ENCODE data around the gene ZBTB5.
"Not testable (repeated sequence)": the region's sequence is repeated elsewhere in the genome, so short reads cannot be mapped to it uniquely, and the experiment has no call there.

Gene ZBTB5

DNA sequence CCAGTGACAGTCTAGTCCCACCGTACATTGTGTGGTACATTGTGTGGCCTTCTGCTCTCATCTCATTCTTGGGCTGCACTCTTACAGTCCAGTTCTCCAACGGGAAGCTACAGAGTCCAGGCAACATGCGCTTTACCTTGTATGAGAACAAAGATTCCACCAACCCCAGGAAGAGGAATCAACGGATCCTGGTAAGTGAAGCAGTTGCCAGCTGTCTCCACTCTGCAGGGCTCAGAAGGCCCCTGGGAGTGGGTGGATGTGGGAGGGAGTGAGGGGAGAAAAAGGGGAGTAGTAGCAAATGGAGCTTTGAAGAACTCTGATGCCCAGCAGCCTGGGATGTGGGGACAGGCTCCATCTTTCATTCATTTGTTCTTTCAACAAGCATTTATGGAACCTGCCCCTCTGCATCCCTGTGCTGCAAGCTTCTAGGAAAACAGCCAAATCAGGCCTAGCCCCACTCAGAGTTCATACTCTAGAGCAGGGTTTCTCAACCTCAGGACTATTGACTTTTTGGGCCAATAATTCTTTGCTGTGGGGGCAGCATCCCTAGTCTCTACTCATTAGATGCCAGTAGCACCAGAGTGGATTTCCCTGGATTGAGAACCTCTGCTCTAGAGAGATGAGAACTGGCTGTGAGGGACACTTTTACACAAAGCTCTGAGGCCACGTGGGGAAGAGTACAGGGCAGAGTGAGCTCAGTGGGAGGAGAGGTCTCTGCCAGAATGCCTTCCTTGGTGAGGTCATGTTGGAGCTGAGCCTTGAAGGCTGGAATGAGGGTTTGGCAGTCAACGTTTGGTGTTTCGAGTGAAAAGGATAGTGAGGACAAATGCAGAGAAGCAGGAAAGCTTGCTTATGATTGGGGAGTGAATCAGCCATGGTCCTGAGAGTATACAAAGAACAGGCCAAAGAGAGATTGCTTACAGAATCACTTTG, 21.6 kb upstream of the ZBTB5 start:
- DNase-seq (ENCODE audit: low read depth): no peak

- DNase-seq (ENCODE audit: low read depth): no peak
Measured at GRCh38 chr9:37486256-37486615, 21.0 kb upstream of the ZBTB5 start.

DNA sequence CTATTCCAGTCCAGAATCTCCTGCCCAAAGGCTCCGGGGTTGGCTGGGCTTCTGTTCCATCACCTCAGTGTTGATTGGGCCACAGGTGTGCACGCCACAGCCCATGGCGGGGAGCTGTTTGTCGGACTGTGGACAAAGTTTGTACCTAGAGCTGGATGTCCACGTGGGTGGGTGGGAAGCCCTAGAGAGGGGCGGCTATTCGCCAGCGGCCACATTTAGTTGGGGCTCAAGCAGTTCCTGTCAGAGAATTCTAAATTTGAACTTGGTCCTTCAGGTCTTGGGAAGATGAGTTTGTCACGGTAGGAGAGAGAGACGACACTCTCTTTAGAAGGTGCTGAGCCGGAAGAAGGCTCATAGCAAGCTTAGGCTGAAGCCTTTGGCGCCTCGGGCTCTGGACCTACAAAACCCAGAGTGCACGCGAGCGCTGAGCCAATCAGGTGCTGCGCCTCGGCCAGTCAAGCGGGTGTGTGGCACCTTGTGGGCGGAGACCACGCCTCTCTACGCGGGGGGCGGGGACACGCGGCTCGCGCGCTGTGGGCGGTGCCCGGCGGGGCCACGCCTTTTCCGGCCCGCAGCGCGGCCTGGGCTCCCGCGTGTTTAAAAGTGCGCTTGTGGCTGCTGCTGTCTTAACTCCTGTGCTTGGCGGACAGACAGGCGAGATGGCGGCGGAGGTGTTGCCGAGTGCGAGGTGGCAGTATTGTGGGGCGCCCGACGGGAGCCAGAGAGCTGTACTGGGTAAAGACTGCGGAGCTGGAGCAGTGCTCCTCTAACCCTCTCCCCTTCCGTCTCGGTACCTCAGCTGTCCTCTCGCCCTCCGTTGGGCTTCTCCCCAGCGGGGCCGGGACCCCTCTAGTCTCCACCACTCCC, 20.4 kb upstream of the ZBTB5 start, which contains the start of gene POLR1E:
POLR1E (plus strand) TSS at position 560 of the 867 bp plus-strand sequence; CDS start at position 660, 100 bp downstream.
- DNase-seq (ENCODE audit: low read depth): peak; percentile 93

- no peak for DNase-seq (ENCODE audit: low read depth)
Measured at GRCh38 chr9:37480759-37481158, 15.5 kb upstream of the ZBTB5 start.

DNA sequence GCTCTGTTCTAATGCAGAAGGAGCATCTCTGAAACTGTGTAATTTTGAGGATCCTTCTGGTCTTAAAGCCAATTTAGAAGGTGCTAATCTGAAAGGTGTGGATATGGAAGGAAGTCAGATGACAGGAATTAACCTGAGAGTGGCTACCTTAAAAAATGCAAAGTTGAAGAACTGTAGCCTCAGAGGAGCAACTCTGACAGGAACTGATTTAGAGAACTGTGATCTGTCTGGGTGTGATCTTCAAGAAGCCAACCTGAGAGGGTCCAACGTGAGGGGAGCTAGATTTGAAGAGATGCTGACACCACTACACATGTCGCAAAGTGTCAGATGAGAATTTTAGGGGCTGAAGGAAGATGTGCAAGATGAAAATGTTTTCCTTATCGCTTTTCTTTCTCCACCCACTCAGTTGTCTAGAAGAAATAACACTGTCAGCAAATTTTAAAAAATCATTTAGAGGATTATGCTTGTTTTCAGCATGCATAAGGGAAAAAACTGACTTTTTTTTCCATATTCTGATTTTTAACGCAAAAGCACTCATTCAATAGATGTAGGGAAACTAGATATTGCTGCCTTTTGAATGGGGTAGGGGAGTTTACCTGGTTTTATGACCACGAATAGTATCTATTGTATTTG, 12.9 kb upstream of the ZBTB5 start:
- DNase-seq (ENCODE audit: low read depth): not testable (repeated sequence)

- DNase-seq (ENCODE audit: low read depth): not testable (repeated sequence)
Measured at GRCh38 chr9:37477443-37477842, 12.2 kb upstream of the ZBTB5 start.

GRCh38 chr9:37476930-37477329, 11.7 kb upstream of the ZBTB5 start:
- DNase-seq (ENCODE audit: low read depth): no peak

DNA sequence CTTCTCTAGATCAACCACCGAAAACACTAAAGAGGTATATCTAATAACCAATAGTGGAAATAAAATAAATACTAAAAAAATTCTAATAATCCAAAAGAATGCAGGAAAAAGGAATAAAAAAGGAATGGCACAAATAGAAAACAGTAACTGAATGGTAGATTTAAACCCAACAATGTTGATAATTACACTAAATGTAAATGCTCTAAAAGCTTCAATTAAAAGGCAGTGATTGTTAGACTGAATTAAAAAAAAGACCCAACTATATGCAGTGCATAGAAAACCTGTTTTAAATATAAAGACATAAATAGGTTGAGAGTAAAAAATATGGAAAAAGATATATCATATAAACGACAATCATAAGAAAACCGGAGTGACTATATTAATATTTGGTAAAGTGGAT, 9.2 kb upstream of the ZBTB5 start:
- no peak for DNase-seq (ENCODE audit: low read depth)

- DNase-seq (ENCODE audit: low read depth): not testable (repeated sequence)
Measured at GRCh38 chr9:37473982-37474381, 8.7 kb upstream of the ZBTB5 start.

DNA sequence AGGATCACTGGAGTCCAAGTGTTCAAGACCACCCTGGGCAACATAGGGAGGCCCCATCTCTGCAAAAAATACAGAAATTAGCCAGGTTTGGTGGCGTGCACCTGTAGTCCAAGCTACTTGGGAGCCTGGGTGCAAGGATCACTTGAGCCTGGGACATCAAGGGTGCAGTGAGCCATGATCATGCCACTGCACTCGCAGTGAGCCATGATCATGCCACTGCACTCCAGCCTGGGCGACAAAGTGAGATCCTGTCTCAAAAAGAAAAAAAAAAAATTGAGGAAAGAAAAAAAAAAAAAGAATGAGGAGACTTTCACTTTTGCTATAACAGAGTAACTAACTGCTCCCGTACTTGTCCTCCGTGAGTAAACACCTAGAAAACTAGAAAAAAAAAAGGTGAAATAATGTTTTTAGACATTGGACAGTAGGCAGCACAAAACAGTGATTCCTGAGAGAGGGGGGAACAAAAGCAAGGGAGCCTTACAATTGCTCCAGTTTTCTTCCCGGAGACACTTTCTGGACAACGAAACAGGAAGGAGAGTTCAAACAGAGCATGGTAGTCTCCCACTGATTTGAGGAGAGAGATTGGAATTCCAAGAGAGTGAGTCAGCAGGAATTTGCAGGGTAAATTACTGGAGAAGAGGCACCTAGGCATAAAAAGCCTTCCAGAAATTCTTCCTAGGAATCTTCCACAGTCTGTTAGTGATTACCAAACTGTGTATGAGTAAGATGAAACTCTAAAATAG, 6.9 kb upstream of the ZBTB5 start:
- no peak for DNase-seq (ENCODE audit: low read depth)

- no peak for DNase-seq (ENCODE audit: low read depth)
Measured at GRCh38 chr9:37468620-37469019, 3.4 kb upstream of the ZBTB5 start.

GRCh38 chr9:37467530-37467929, 2.3 kb upstream of the ZBTB5 start:
- not testable (repeated sequence) for DNase-seq (ENCODE audit: low read depth)

- peak; percentile 6 for DNase-seq (ENCODE audit: low read depth)
Measured at GRCh38 chr9:37466037-37466709, 923 bp upstream of the ZBTB5 start.

- peak; percentile 83 for DNase-seq (ENCODE audit: low read depth)
Measured at GRCh38 chr9:37464426-37465248, 613 bp downstream of the ZBTB5 start.

DNA sequence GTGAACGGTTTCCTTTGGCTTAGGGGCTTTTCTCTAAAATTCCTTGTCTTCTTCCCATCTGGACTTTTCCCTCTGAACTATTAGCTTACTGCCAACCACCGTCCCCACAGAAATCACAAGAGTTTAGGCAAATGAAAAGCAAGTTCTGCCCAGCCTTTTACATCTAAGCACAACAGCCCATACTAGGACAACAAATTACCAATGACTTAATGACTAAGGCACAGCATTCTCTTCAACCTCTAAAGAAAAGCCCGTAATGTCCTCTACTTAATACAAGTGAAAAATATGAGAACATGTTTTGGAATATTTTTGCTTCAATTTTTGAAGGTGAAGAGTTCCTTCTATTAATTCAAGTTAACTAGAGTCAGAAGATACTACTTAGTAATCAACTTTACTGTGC, 1.2 kb downstream of the ZBTB5 start:
- DNase-seq (ENCODE audit: low read depth): no peak

DNA sequence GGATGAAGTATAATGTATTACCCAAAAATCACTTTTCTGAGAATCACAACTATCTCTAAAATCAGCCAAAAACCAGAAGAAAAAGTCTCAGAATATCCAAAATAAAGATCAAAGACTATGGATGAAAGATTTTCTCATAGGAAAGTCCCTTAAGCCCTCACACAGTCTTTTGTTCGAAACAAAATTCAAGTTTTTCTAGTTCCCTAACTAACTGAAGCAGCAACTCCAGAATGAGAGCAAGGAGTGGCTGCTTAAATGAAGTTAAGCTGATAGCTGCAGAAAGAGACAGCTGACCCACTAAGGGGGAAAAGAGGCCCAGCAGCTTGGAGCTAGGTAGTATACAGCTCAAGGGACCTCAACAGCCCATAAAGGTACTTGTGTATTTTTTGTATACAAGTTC, 8.4 kb downstream of the ZBTB5 start:
- no peak for DNase-seq (ENCODE audit: low read depth)

- no peak for DNase-seq (ENCODE audit: low read depth)
Measured at GRCh38 chr9:37455884-37456647, 9.2 kb downstream of the ZBTB5 start.

GRCh38 chr9:37454238-37454637, 11.0 kb downstream of the ZBTB5 start:
- DNase-seq (ENCODE audit: low read depth): no peak

DNA sequence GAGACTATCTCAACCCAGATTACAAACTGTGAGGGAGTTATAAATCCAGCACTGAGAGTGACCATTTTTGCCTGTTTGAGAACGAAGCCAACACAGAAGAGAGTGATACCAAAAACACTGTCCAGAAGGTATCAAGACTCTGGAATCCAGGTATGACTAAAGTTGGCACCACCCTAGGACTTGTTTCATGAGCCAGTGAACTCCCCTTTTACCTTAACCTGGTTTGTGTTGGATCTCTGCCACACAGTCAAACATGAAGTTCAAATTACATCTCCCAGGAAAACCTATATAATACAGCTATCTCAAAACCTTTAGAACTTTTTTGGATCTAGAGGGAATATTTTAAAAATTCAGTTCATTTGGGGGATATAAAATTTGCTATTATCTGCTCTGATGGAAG, 11.4 kb downstream of the ZBTB5 start:
- no peak for DNase-seq (ENCODE audit: low read depth)

Data from T follicular helper cell (primary cell).